ENCODE measurements around the gene PBX4. TPM values are rescaled to one million over a fixed set of nuclear protein-coding genes. Genes with fewer than 3 reads are reported as not detected.

PBX4 gene
- total and polyA plus RNA-seq, 10 of the 15 experiments (the other 5 are each of a cell fraction or from before 2014, with no cell fraction given): 0.18 to 17.3 (median 4.2) TPM

GRCh38 chr19:19531951-19532805 is 86.3 kb downstream of the PBX4 start:
- ATAC-seq: peak; percentile 93
- no peak overlapping the region for H3K9ac ChIP-seq (ENCODE audit: control insufficient read depth, insufficient read depth, low read length)
- H3K9me3 ChIP-seq (replicated peaks; ENCODE audit: control insufficient read depth, insufficient read depth, low read length): no peaks in the 10 kb centered on the region
- 28% methylated on average over 46 of the region's 48 CpGs for WGBS (ENCODE audit: insufficient coverage, insufficient replicate concordance, low lambda C conversion rate, missing lambda C conversion rate)
- H4K20me1 ChIP-seq (ENCODE audit: control insufficient read depth, insufficient read depth): no peaks in the 10 kb centered on the region
- no peaks in the 10 kb centered on the region for H3K79me2 ChIP-seq (ENCODE audit: control insufficient read depth, insufficient read depth, low read length)
- no peaks in the 10 kb centered on the region for H3K27me3 ChIP-seq (replicated peaks in 1 of 2; ENCODE audit: control insufficient read depth in 2 of 2, insufficient read depth in 2 of 2, low read length in 1 of 2)
- H3K4me3 ChIP-seq: no peak overlapping the region
- in situ Hi-C loops (cut with MboI) (loop anchor here (25.0 kb wide), 4 partner anchors 880 to 1505 kb away; partner anchors contain the start of genes ZNF66 and ZNF737), intact Hi-C loops (cut with micrococcal nuclease; ENCODE audit: unreplicated experiment) (loop anchor here (1.0 kb wide), 2 partner anchors 111 to 427 kb away; partner anchors contain the start of gene GMIP)
- peaks cover 3 to 16% of the 10 kb centered on the region in 2 experiments for H3K36me3 ChIP-seq (ENCODE audit: control insufficient read depth in 2 of 2, insufficient read depth in 2 of 2, low read length in 1 of 2)
- ChIA-PET POLR2A (interaction anchor here (0.6 to 0.7 kb wide), 4 partner anchors 17 to 137 kb away, joined by 3 to 7 read pairs (median 5); no protein-coding TSS in a partner anchor), RAD21 (ENCODE audit: unreplicated experiment) (interaction anchor here (0.6 to 3.5 kb wide), 13 partner anchors 15 to 244 kb away, joined by 3 to 22 read pairs (median 5); partner anchors contain the start of gene GMIP), SMC1A (ENCODE audit: uncharacterized antibody, unreplicated experiment) (interaction anchor here (0.6 to 2.3 kb wide), 14 partner anchors 16 to 427 kb away, joined by 3 to 21 read pairs (median 4); partner anchors contain the start of genes GMIP, NDUFA13 and TSSK6), CTCF (interaction anchor here (0.7 to 3.6 kb wide), 30 partner anchors 9 to 601 kb away, joined by 3 to 50 read pairs (median 4); partner anchors contain the start of genes GMIP, NDUFA13, PBX4 and ZNF93)
- FAIRE-seq: peak; percentile 71
- no peak overlapping the region; the same call in 1 of the 2 replicates for H2AFZ ChIP-seq (ENCODE audit: control insufficient read depth, low read depth, low read length)
- BruUV-seq (replicated peaks): no TSS peak
- H3K4me1 ChIP-seq (ENCODE audit: control insufficient read depth, insufficient read depth, low read length): no peaks in the 10 kb centered on the region
- no peak overlapping the region for H3K27ac ChIP-seq (ENCODE audit: control insufficient read depth, insufficient read depth)
- DNase-seq (ENCODE audit: low read depth, low spot score): no peak
- no peak overlapping the region for H3K4me2 ChIP-seq (ENCODE audit: control insufficient read depth, insufficient read depth)
- TF ChIP-seq YBX1 (IDR thresholded peaks at IDR 0.05) (no peak), RFX5 (IDR thresholded peaks at IDR 0.05; ENCODE audit: low read depth, low read length) (no peak), KAT2A (conservative IDR thresholded peaks at IDR 0.05; ENCODE audit: control insufficient read depth, low read depth, low read length) (no peak), LARP7 (IDR thresholded peaks at IDR 0.05) (0 out of 2 replicates have a peak, but pooled peaks have one; percentile 27), POU2F2 (IDR thresholded peaks at IDR 0.05; ENCODE audit: borderline replicate concordance, low read depth, low read length) (peak; percentile 31; the same call in 1 of the 3 replicates), NFYB (IDR thresholded peaks at IDR 0.05; ENCODE audit: insufficient read depth, low read depth, low read length) (no peak), CBX5 (IDR thresholded peaks at IDR 0.05; ENCODE audit: low read depth) (no peak), E2F8 (IDR thresholded peaks at IDR 0.05; ENCODE audit: low read depth, partially characterized antibody) (no peak), CBFB (IDR thresholded peaks at IDR 0.05; ENCODE audit: low read depth) (no peak), ATF7 (IDR thresholded peaks at IDR 0.05; ENCODE audit: low read depth) (no peak), SP1 (IDR thresholded peaks at IDR 0.05; ENCODE audit: low read depth, low read length) (no peak), ZNF274 (IDR thresholded peaks at IDR 0.05; ENCODE audit: insufficient read depth, insufficient read length) (no peak), BRCA1 (IDR thresholded peaks at IDR 0.05; ENCODE audit: low read depth, low read length) (no peak), PAX8 (IDR thresholded peaks at IDR 0.05) (no peak), CBX3 (IDR thresholded peaks at IDR 0.05; ENCODE audit: borderline replicate concordance, low read depth) (no peak)
- TF ChIP-seq, protein P1, sequence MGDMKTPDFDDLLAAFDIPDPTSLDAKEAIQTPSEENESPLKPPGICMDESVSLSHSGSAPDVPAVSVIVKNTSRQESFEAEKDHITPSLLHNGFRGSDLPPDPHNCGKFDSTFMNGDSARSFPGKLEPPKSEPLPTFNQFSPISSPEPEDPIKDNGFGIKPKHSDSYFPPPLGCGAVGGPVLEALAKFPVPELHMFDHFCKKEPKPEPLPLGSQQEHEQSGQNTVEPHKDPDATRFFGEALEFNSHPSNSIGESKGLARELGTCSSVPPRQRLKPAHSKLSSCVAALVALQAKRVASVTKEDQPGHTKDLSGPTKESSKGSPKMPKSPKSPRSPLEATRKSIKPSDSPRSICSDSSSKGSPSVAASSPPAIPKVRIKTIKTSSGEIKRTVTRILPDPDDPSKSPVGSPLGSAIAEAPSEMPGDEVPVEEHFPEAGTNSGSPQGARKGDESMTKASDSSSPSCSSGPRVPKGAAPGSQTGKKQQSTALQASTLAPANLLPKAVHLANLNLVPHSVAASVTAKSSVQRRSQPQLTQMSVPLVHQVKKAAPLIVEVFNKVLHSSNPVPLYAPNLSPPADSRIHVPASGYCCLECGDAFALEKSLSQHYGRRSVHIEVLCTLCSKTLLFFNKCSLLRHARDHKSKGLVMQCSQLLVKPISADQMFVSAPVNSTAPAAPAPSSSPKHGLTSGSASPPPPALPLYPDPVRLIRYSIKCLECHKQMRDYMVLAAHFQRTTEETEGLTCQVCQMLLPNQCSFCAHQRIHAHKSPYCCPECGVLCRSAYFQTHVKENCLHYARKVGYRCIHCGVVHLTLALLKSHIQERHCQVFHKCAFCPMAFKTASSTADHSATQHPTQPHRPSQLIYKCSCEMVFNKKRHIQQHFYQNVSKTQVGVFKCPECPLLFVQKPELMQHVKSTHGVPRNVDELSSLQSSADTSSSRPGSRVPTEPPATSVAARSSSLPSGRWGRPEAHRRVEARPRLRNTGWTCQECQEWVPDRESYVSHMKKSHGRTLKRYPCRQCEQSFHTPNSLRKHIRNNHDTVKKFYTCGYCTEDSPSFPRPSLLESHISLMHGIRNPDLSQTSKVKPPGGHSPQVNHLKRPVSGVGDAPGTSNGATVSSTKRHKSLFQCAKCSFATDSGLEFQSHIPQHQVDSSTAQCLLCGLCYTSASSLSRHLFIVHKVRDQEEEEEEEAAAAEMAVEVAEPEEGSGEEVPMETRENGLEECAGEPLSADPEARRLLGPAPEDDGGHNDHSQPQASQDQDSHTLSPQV (IDR thresholded peaks at IDR 0.05): peak; percentile 62; the same call in 1 of the 2 replicates
